Mononuclear cell (primary cell): ENCODE results near the gene C17orf100. TPM values are rescaled to one million over a fixed set of nuclear protein-coding genes. Genes with fewer than 3 reads are reported as not detected.

Experiments
- H3K27me3 ChIP-seq: 2 replicates; pipeline ENCODE4 v1.6.0; 2011; ENCODE audit warnings: low read length, control low read depth; ENCODE audit not compliant: insufficient read depth
- H3K4me1 ChIP-seq: 2 replicates; pipeline ENCODE4 v1.5.1; 2011; ENCODE audit warnings: mild to moderate bottlenecking, low read length, control low read depth; ENCODE audit not compliant: insufficient read depth
- H3K4me3 ChIP-seq: 2 replicates; pipeline ENCODE4 v1.5.1; 2011; ENCODE audit warnings: mild to moderate bottlenecking, low read length, moderate library complexity
- H3K9me3 ChIP-seq: 2 replicates; pipeline ENCODE4 v1.5.1; 2011; ENCODE audit warnings: low read depth, mild to moderate bottlenecking, control low read depth, low read length
- total RNA-seq: library from RNA; depleted of rRNA; stranded (reverse); fragments of >200 nt; gene quantifications from one replicate; pipeline ENCODE4 v1.2.3, GENCODE V29; 2012

The C17orf100 gene
- total RNA-seq, 1 donor, result 0.63 TPM

DNA sequence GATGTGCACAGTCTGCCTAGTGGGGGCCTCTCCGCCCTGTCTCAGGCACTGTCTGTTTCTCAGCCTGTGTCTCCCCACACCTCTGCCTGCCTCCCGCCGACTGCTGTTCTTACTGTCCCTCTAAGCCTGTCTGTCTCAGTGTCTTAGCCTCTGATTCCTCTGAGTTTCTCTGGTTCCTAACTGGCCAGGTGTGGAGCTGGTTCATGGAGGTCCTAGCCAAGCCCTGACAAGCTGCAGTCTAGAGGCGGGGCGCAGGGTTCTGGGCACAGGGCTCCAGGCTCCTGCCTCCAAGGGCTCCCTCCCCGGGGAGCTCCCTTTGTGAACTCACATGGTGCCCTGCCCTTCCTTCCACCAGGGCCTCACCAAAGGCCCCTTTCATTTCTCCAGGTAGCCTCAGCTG, 19.4 kb downstream of the C17orf100 start:
- Histone ChIP-seq H3K27me3 (no peaks in the 10 kb centered on the region), H3K4me3 (no peak overlapping the region), H3K4me1 (no peaks in the 10 kb centered on the region), H3K9me3 (no peaks in the 10 kb centered on the region)

DNA sequence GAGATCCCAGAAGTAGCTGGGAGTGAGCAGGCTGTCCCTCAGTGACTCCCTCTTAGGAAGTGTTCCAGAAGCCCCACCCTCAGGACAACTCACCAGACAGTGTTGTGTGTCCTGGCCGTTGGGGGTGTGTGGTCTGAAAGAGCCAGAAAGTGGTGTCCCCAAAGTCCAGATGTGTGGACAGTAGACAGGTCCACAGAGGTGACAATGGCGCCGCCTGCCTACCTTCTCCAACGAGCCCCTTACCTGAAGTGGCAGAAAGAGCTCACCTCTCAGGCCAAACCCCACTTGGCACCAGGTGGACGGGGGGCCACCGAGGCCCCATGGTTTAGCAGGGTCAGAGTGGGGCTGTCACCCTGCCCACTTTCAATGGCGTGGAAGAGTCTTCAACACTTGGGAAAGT, 19.9 kb downstream of the C17orf100 start:
- H3K4me3 ChIP-seq, result no peak overlapping the region

DNA sequence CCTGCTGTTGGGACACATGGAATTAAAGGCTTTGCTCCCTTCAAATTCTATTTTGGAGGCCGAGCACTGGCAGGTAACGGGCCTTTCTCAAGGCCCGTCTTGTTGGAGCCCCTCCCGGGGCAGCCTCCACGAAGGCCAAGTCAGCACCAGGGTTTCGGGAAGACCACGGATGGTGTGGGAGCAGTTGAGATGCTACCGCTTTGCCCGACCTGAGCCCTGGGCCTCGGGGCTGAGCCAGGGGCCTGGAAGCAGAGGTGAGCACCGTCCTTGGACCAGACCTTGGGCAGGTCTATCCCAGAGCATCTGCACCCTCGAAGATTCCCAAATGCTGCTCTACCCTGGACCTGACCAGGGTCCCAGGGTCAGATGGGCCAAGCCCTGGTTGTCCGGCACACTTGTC, 23.0 kb downstream of the C17orf100 start:
- no peak overlapping the region for H3K4me3 ChIP-seq
- no peaks in the 10 kb centered on the region for H3K9me3 ChIP-seq
- no peaks in the 10 kb centered on the region for H3K4me1 ChIP-seq
- peaks cover 19% of the 10 kb centered on the region for H3K27me3 ChIP-seq

More for the DNA sequence above, 19.9 kb downstream of the C17orf100 start:
- no peaks in the 10 kb centered on the region for H3K9me3 ChIP-seq
- H3K4me1 ChIP-seq, result no peaks in the 10 kb centered on the region
- no peaks in the 10 kb centered on the region for H3K27me3 ChIP-seq

DNA sequence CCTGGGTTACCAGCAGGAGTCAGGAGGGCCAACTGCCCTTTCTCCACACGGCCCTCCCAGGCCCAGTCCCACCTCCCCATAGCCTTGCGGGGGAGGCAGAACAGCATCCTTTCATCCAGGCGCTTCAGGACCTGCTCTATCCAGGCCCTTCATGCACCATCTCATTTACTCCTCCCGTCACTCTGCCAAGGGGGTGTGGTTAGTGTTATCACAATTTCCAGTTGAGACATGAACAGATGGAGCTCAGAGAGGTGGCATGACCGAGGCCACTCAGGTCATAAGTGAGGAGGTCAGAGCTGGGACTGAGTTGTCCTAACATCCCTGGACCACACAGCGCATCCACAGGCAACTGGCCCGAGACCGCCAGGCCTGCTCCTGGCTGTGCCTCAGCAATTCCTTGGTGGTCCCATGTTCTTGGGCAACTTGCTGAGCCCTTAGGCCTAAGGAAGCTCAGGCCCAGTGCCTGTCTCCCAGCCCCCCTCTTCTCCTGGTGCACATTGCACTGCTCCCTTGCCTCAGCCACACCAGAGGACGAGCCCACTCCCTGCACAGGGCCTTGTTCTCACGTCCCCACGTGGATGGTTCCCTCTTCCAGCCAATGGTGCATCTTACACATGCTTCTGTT, 23.8 kb downstream of the C17orf100 start:
- peaks cover 19% of the 10 kb centered on the region for H3K27me3 ChIP-seq
- H3K9me3 ChIP-seq, result no peaks in the 10 kb centered on the region
- H3K4me3 ChIP-seq, result no peak overlapping the region
- no peaks in the 10 kb centered on the region for H3K4me1 ChIP-seq

DNA sequence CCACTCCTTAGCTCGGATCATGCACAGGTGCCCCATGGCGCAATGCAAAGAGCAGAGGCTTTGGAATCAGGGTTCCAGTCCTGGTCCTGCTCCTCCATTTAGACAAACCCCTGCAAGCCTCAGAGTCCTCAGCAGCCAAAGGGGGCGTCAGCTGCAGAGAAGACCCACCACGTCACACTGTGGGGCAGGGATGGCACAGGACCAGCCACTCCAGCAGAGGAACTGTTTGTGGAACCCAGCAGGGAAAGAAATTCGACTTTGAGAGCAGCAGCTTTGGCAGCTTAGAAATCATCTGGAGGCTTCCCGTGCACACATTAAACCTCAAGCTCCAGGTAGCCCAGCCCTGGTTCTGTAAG, 25.2 kb downstream of the C17orf100 start:
- Histone ChIP-seq H3K4me1 (no peaks in the 10 kb centered on the region), H3K9me3 (no peaks in the 10 kb centered on the region), H3K27me3 (peaks cover 22% of the 10 kb centered on the region), H3K4me3 (no peak overlapping the region)

DNA sequence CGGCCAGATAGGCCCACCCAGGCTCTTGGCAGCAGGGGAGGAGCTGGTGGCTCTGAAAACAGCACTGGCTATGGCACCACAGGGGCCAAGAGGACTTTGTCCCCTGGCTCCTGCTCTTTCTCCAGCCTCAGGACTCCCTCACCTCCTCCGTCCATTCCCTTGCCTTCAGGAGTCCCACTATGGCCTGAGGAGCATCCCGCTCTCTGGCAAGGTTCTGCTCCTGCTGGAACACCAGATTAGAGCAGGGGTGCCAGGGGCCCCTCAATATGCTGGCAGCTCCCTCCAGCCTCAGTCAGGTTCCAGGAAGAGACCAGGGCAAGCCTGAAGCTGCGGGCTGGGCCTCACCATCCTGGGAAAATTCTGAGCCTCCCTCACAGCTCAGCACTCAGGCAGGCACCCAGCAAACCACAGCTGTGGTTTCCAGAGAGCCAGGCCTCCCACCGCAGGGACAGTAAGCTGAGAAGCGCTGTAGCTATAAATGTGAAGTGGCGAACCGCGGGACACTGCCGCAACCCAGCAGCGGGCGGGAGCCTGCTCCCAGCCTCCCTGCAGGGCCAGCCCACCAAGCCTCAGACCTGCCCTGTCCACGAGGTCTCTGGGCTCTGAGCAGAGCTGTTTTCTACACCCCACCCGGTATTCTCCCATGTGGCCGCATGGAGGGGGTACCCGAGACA, 25.7 kb downstream of the C17orf100 start:
- H3K4me1 ChIP-seq, result no peaks in the 10 kb centered on the region
- H3K27me3 ChIP-seq, result peaks cover 22% of the 10 kb centered on the region
- H3K4me3 ChIP-seq, result no peak overlapping the region
- no peaks in the 10 kb centered on the region for H3K9me3 ChIP-seq

DNA sequence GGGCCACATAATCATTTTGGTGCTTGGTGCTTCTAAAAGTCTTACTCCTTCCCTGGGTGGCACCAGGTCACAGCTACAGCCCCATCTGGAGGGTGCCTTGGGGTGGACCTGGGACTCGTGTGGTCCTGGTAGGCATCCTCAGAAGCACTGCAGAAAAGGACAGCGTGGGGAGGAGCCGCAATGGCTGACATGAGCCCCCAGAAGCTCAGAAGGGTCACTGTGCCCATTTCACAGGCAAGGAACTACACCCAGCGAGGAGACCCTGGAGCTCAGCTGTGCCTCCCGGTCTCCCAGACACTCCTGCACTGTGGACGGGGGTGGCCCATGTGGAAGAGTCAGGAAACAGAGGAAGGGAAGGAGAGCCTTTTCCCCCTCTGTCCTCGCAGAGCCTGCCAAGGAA, 26.4 kb downstream of the C17orf100 start:
- H3K27me3 ChIP-seq, result peaks cover 22% of the 10 kb centered on the region
- H3K4me3 ChIP-seq, result no peak overlapping the region
- no peaks in the 10 kb centered on the region for H3K4me1 ChIP-seq
- H3K9me3 ChIP-seq, result no peaks in the 10 kb centered on the region

DNA sequence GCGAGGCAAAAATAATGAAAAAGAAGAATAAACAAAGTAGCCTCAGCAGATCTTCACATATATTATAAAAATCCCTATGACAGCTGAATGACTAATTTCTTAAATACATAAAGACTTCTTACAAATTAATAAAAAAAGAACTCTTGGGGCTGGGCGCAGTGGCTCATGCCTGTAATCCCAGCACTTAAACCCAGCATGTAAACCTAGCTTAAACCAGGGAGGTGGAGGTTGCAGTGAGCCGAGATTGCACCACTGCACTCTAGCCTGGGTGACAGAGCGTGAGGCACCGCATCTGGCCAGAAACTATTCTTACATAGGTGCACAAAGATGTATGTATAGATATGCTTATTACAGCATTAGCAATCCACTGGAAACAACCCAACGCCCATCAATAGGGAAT, 27.7 kb downstream of the C17orf100 start:
- no peak overlapping the region for H3K4me3 ChIP-seq
- H3K4me1 ChIP-seq, result no peaks in the 10 kb centered on the region
- peaks cover 22% of the 10 kb centered on the region for H3K27me3 ChIP-seq
- H3K9me3 ChIP-seq, result no peaks in the 10 kb centered on the region

DNA sequence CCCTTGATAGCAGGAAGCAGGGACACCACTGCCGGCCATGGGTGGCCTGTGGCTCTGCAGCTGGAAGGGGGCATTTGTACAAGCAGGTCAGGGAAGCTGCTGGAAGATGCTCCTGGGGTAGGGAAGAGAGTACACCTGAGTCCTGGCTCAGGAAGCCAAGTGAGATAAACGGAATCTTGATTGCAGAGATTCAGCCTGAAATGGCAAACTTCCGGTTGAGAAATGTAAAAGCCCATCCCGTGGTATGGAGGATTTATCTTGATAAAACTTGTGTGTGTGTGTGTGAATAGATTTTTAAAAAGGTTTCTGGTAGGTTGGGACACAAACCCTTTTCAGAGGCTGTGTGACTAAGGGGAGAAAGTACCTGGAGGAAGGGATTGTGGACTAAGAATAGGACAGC, 29.6 kb downstream of the C17orf100 start:
- Histone ChIP-seq H3K9me3 (no peaks in the 10 kb centered on the region), H3K27me3 (peaks cover 22% of the 10 kb centered on the region), H3K4me1 (no peaks in the 10 kb centered on the region), H3K4me3 (no peak overlapping the region)

DNA sequence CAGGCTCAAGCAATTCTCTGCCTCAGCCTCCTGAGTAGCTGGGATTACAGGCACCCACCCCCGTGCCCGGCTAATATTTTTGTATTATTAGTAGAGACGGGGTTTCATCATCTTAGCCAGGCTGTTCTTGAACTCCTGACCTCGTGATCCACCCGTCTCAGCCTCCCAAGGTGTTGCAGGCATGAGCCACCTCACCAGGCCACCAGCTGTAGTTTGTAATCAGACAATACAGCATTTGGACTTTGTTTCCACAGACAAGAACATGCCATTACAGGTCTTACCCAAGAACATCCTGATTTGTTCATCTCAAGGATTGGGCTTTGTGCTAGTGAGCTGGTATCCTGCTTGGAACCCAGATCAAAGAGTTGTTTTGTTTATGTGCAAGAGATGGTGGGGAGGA, 30.1 kb downstream of the C17orf100 start:
- no peaks in the 10 kb centered on the region for H3K4me1 ChIP-seq
- no peak overlapping the region for H3K4me3 ChIP-seq
- peaks cover 20% of the 10 kb centered on the region for H3K27me3 ChIP-seq
- H3K9me3 ChIP-seq, result no peaks in the 10 kb centered on the region

DNA sequence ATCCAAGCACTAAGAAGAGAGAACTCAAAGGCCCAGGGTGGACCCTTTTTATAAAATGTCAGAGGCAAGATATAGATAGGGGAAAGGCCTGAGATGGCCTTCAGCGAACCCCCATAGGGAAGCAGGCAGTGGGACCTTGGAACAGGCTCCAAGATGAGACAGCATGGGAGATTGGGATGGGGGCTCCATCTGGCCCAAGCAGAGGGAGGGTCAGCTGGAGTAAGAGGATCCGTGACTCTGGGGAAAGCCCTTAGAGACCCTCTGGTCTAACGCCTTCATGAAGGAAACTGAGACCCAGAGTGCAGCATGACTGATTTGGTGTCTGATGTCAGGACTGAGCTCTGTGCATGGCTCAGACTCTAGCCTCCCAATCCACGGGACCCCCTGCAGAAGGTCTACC, 30.8 kb downstream of the C17orf100 start:
- Histone ChIP-seq H3K4me1 (no peaks in the 10 kb centered on the region), H3K9me3 (no peaks in the 10 kb centered on the region), H3K27me3 (peaks cover 17% of the 10 kb centered on the region), H3K4me3 (no peak overlapping the region)

DNA sequence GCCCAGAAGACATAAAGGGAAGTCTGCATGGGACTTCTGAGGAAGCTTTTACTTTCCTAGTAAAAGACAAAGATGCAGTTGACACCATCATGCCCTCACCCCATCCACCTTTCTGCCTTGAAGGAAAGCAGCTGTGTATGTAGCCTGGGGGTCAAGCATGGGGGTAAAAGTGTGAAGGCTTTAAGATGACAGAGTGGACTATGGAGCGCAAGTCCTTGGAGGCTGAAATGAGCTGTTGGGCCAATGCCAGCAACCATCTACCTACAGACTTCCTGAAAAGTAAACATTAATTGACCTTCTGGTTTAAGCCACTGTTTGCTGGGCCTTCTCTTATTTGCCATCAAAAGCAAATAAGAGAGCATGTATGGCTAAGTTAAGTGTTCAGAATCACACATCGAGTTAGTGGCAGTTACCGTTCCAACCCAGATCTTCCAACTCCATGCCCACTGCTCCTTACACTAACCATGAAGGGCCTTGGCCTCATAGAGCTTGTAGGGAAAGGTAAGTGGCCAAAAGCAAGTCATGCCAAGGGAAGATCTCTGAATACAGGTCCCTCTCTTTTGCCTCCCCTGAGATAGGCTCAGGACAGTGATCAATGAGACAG, 31.6 kb downstream of the C17orf100 start:
- Histone ChIP-seq H3K4me1 (no peaks in the 10 kb centered on the region), H3K9me3 (no peaks in the 10 kb centered on the region), H3K4me3 (no peak overlapping the region), H3K27me3 (peaks cover 15% of the 10 kb centered on the region)

DNA sequence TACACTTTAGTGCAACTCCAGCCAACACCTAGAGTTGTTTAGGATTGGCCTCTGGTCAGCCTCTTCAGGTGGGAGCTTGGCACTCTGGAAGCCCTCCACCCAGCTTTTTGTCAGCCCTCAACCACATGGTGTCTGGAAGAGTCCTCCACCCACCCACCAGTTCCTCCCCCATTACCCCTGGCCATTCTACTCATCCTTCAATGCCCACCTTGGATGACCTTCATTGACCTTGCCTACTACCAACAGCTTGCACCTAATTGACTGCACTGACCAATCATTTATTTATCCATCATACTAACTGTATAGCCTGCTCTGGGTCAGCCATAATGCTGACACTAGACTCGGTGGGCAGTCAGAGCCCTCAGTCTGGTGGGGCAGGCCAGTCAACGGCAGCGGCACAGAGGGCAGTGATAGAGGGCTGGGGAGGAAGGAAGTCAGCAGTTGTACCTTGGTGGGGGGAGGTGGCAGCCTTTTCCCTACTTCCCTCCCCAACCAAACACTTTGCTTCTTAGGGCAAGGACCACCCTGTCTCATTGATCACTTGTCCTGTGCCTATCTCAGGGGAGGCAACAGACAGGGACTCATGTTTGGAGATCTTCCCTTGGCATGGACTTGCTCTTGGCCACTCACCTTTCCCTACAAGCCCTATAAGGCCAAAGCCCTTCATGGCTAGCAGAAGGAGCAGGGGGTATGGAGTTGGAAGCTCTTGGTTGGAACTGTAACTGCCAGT, 32.3 kb downstream of the C17orf100 start:
- H3K27me3 ChIP-seq, result peaks cover 8% of the 10 kb centered on the region
- no peak overlapping the region for H3K4me3 ChIP-seq
- H3K9me3 ChIP-seq, result no peaks in the 10 kb centered on the region
- H3K4me1 ChIP-seq, result no peaks in the 10 kb centered on the region

DNA sequence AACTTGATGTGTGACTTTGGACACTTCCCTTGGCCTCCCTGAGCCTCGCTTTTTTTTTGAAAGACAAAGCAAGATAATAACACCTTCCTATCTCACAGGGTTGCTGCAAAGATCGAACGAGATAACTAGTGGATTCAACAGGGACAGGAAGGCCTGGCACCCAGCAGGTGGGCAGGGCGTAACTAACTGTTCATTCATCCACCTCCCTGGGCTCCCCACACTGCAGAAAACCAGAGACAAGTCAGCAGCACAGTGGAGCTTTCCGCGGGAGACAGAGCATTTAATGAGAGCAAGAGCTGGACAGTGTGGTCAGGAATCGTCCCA, 32.9 kb downstream of the C17orf100 start:
- Histone ChIP-seq H3K9me3 (no peaks in the 10 kb centered on the region), H3K27me3 (peaks cover 3% of the 10 kb centered on the region), H3K4me1 (no peaks in the 10 kb centered on the region), H3K4me3 (no peak overlapping the region)

DNA sequence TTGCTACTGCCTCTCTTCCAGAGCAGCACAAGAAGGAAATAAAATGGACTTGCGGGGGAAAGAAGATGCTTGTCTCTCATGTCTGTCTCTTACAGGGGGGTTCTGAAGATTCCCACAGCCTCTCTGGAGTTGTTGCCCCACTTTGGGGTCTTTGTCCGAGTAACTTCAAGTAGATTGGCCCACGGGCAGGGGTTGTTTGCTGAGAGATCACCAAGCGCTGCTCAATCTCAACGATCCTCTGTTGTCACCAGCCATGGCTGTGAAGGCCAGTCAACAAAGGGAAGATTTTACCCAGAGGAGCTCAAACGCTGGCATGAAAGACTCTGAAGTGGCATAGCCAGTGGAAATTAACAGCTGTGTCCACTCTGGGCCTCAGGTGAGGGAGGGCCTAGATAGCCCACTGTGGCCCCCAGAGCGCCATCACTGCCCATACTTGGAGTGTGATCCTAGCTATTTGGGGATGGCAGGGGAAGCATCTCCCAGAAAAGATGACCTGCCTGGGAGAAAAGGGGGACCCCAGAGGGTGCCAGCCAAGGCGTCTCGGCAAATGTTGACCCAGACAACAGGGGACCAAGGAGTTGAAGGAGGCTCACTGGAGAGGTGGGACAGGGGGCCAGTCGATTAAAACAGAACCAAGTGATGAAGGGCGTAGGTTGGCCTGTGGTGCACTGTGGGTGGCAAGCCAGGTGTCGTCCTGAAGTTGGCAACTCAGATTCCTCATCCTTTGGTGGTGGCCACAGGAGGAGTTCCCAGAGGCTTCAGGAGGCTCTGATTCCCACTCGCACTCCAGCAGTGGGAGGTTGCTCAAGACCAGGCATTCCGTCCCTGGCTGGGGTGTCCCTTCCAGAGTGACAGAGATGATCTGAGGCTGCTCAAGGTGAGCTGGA, 33.6 kb downstream of the C17orf100 start:
- H3K27me3 ChIP-seq, result peaks cover 3% of the 10 kb centered on the region
- H3K4me3 ChIP-seq, result no peak overlapping the region
- H3K9me3 ChIP-seq, result no peaks in the 10 kb centered on the region
- no peaks in the 10 kb centered on the region for H3K4me1 ChIP-seq
